GM19238 (cell line): ENCODE measurements around the gene HSPA6.
"Not testable (repeated sequence)": the region's sequence is repeated elsewhere in the genome, so short reads cannot be mapped to it uniquely, and the experiment has no call there.

Source experiments
- DNase-seq: peaks from one replicate; pipeline ENCODE4 v3.0.0; 2011; ENCODE audit warnings: low spot score; ENCODE audit not compliant: insufficient read length

The HSPA6 gene

DNA sequence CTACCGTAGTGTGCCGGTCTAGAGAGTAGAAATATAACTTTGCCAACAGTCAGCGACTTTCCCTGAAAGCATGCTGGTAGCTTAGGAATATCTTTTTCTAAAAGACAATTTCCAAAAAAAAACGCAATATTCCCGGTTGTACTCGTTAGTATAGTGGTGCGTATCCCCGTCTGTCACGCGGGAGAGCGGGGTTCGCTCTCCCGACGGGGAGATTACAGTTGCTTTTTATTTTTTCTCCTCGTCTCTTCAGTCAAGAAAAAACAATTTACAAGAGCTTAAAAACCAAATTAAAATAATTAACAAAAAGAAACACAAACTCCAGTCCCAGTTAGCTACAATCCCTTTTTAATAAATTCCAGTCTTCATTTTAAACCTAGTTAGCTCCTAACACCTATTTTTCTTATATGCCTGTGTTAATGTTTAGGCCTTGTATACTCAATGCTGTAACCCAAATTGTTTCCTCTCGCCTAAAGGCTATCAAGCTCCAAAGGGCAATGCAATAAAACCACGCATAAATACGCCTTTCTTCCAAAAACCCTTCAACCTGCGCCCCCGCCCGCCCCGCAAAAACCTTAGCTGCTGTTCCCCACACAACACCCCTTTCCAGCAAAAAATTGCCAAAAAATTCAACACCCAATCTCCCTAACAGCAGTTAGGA is 7.8 kb downstream of the HSPA6 start:
- DNase-seq = no peak

DNA sequence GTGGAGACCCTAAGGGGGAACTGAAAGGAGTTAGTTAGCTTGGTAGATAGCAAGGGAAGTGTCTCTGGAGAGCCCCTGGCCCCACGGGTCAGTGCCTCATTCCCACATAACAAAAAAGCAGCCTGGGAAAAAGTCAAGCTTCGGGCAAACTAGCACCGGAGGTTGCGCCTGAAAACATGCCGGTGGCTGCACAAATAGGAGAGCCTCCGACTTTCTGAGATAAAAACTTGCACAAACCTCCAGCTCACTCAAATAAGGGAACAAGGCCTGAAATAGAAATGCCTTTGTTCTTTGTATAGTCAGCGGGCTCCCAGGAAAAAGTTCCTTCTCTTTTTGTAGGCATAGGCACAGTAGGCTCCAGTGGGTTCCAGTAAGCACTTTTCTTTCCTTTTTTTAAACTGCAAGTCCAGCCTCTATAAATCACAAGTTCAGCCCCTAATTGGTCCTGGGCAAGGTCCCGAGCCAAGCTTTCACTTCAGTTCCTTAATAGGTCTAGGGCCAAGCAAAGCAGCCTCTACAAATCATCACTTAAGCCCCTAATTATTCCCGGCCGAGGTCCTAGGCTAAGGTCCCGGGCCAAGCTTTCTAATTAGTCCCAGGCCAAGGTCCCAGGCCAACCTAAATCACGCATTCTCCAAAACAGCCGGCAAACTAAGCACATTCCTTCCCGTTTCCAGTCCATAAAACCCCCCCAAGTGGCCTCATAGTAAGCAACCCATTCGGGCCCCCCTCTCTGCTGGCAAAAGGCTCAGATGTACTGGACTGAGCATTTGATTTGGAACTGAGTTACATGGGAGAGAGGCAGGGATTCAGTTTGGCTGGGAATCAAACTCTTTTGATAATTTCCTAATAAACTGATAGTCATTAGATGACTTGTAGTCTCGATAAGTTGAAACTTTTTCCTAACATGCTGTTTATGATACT is 8.6 kb downstream of the HSPA6 start:
- not testable (repeated sequence) for DNase-seq

DNA sequence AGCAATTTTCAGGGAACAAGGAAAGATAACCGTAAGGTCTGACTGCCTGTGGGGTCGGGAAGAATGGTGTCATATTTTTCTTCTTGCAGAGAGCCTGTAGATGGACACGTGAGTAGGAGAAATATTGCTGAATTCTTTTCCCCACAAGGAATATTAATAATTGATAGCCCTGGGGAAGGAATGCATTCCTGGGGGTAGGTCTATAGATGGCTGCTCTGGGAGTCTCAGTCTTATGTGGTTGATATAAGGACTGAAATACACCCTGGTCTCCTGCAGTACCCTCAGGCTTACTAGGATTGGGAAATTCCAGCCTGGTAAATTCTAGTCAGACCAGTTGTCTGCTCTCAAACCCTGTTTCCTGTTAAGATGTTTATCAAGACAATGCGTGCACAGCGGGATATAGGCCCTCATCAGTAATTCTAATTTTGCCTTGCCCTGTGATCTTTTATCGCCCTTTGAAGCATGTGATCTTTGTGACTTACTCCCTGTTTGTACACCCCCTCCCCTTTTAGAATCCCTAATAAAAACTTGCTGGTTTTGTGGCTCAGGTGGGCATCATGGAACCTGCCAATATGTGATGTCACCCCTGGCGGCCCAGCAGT is 12.8 kb downstream of the HSPA6 start:
- DNase-seq = not testable (repeated sequence)

DNA sequence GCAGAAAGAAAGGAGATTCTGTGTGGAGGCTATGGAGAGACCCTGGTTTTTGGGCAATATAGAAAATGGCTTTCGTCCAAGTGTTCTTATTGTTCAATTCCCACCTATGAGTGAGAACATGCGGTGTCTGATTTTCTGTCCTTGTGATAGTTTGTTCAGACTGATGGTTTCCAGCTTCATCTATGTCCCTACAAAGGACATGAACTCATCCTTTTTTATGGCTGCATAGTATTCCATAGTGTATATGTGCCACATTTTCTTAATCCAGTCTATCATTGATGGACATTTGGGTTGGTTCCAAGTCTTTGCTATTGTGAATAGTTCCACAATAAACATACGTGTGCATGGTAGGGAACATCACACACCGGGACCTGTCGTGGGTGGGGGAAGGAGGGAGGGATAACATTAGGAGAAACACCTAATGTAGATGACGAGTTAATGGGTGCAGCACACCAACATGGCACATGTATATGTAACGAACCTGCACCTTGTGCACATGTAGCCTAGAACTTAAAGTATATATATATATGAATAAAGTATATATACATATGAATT is 14.7 kb downstream of the HSPA6 start:
- DNase-seq = not testable (repeated sequence)

DNA sequence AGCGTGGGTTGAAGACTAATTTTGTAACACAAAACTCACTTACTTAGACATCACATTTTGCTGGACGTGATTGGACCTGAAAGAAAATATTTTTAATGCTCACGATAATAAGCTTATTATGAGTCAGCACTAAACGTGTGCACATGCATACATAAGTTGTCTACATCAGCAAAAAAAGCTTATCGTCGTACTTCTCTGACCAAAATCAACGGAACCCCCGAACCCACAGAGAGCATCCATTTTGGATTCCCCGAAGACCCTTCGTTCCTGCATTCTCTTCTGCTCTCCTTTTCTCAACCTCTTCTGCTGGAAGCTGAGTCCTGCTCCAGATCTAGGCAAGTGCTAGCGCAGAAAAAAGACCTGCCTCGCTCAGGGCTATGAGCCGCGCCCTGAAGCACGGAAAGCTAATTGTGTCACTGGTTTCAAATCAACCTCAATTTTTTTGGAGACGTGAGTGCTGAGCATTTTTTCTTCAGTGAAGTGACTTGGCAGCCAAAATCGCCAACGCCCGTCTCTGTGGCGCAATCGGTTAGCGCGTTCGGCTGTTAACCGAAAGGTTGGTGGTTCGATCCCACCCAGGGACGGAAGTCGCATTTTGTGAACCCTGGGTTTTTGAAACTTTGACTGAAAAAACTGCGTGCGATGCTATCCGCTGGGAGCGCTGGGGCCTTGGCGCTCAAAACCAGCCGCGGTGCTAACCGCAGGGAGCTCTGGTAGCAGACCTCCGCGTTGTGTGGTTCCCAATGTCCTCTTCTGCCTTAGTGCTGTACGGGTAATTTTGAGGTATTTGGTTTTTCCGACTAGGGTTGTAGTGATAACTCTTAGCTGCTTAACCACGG is 15.6 kb downstream of the HSPA6 start:
- not testable (repeated sequence) for DNase-seq

DNA sequence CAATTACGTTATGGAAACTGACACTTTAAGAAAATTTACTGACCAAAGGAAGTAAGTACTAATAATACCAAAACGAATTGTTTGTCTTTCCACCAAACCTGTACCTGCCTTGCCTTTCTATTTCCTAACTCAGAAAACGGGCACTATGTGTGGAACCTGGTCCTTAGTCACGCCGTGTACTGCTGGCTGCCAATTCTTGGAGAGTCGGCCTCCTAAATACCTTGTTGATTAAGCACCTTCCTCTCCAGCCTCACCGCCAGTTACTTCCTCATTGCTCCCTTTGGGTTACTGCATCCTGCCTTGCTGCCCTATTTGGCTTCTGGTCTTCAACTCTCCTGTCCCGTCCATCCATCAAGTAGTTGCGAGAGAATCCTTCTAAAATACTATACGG is 16.2 kb downstream of the HSPA6 start:
- DNase-seq = not testable (repeated sequence)

DNA sequence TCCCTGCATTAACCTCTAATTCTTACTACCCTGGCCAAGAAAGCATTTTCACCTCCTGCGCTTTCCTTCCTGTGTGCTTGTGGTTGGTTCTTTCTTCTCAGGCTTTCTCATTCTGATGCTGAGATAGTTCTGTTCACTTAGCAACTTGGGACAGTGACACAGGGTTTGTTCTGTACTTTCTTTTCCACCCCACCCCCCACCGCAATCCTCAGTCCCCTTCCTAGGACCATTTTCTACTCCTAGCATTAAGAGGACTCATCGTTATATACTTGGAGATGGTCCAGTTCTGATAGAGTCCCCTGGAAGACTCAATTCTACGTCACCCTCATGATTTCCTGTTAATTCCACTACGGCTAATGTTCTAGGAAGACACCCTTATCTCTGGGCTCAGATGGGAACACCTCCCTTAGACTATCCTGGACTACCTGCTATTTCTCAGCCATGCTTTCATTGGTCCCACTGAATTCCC is 17.8 kb downstream of the HSPA6 start:
- DNase-seq = not testable (repeated sequence)

DNA sequence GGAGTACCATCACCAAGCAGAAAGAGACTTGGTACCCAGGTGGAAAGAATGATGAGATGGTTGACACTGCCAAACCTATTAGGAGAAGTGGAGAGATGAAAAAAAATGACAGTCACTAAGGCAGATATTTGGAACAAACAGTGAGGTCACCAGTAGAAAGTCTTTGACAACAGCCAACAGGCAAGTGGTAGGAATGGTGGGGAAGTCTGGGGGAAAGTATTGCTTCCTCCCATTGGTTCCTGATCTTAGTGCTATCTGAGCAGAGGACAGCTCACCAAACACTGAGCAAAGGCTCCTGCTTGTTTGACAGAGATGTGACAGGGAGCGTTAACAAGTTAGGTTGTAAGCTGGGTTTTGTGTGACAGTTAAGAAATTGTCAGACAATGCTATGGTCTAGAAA is 18.8 kb downstream of the HSPA6 start:
- DNase-seq = not testable (repeated sequence)

DNA sequence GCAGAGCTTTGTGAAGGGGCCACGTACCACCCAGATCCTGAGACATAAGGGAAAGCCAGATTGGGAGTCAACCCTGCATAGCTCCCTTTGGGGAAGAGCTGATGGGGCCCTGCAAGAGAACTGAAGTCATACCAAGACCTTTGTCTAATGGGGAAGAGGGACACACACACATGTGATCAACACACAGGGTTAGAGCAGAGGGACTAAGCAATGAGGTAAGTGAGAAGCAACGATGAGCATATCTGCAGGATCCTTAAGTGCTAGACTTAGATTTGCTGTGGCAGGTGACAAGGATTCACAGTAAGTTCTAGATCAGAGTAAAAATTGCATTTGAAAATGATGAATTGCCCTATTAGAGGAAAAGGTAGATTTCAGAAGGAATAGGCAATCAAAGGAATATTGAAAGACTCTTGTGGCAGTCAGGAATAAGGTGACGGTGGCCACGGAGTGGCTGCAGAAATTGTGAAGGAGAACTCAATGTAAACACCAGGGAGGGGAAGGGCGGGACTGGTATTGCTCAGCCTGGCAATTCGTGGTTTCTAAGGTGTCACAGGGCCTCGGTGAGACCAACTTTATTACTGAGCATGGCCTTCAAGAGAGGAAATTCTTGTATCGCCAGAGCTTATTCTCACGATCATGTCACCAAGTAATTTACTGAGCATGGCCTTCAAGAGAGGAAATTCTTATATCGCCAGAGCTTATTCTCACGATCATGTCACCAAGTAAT is 20.8 kb downstream of the HSPA6 start:
- not testable (repeated sequence) for DNase-seq

DNA sequence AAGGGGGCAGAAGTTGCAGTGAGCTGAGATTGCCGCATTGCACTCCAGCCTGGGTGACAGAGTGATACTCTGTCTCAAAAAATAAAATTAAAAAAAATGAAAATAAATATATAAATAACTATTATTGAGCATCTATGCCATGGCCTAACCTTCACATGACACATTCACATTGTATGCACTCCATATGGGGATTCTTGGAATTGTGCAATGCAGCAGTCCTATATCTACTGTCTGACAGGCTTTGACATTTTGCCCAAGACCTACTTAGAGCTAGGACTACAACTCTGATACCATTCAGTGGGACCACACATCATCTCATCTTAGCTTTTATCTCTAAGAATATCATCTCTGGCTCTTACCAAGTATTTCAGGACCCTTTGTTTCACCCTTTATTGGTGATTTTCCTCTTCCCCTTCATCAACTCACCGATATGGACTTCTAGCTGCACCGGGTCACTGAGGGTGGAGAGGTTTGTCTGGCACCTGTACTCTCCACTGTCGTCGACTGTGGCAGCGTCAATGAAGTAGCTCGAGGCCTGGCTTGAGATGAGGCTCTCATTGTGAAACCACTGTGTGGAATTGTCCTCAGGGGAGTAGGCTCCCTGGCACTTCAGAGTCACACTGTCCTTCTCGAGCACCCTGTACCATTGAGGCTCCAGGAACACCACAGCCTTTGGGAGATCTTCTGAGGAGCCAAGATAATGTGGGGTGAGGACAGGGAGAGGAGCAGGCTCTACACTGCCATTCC is 23.8 kb downstream of the HSPA6 start:
- DNase-seq = not testable (repeated sequence)

DNA sequence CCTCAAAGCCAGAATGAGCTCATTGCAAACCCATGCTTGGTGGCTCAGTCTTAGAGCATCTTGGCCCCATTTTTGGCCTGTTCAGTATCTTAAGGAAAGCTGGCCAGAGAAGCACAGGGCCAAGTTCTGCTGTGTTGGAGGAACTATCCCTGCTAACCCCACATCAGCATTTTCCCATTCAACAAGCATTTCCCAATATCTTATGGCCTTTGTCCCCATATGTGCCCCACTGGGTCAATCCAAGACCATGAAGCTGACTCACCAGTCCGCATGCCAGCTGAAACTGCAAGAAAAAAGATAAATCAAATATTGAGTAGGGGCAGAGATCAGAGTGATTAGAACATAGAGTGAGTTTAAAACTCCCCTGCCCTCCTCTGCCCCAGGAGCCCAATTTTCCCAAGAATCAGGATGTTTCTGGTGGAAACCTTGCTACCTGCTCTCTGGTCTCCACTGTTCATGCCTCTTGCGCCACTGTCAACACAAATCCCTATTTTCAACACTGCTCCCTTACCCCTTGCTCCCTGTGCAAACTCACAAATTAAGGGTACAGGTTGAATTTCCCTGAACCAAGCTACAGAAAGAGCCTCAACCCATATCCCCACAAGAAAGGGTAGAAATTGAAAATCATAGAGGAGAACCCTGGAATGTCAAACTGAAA is 24.5 kb downstream of the HSPA6 start:
- DNase-seq = not testable (repeated sequence)

DNA sequence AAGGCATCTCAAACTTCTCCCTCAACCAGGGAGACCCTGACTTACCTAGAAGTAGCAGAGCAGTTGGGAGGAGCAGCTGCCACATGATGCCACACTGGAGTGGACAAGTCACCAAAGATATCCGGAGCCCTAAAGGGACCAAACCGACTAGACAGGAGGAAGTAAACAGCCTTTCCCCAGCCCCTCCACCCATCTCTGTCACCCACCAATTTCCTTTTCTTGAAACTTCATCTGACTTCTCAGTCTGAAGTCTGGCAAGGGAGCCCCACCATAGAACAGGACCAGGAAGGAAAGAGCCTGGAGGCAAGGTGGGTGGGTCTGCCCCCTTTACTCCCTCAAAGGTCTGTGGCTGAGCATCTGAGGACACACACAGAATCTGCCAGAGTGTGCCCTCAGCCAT is 25.3 kb downstream of the HSPA6 start, which contains the start of gene FCGR3A:
Gene FCGR3A, minus strand, starts transcription at position 167 of the 400 bp plus-strand sequence. Its CDS starts 82 bp downstream, at position 85.
- no peak for DNase-seq

DNA sequence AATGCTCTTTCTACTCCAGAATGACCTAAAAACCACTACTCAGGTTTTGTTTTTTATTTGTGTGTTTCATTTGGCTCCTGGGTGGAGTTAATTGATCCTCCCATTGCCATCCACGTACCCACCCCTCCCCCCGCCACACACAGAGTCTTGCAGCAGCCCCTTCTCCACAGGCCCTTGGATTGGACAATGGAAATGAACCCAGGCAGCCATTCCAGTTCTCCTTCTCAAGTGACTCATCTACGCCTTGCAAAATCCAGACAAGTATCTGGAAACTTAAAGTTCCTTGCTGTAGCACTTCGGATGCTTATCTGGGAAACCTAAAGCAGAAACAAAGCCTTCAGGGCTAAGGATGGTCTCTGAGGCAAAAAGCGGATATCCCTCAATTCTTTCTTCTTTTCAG is 26.6 kb downstream of the HSPA6 start:
- not testable (repeated sequence) for DNase-seq

DNA sequence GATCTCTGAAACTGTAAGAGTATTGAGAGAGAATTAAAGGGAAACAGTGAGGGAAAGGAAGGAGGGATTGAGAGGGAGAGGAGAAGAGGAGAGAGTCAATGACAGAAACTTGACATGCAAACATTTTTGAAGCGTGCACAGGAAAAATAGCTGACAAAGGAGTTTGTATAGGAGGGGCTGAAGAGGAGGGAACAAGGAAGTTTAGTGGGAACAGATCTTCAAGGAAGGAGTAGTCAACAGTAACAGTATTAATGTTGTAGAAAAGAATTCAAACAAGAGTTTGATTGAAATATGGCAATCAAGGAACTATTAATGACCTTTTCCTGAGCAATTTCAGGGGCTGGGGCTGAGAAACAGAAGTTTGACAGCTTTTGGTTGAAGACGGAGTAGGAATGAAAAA is 29.3 kb downstream of the HSPA6 start:
- not testable (repeated sequence) for DNase-seq

DNA sequence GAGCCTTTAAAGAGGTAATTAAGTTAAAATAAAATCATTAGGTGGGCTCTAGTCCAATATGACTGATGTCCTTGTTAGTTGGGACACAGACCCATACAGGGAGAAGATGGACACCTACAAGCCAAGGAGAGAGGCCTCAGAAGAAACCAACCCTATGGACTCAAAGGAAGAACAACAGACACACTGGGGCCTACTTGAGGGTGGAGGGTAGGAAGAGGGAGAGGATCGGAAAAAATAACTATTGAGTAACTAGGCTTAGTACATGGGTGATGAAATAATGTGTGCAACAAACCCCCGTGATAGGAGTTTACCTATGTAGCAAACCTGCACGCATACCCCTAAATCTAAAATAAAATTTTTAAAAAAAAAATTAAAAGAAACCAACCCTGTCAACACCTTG is 30.0 kb downstream of the HSPA6 start:
- not testable (repeated sequence) for DNase-seq

DNA sequence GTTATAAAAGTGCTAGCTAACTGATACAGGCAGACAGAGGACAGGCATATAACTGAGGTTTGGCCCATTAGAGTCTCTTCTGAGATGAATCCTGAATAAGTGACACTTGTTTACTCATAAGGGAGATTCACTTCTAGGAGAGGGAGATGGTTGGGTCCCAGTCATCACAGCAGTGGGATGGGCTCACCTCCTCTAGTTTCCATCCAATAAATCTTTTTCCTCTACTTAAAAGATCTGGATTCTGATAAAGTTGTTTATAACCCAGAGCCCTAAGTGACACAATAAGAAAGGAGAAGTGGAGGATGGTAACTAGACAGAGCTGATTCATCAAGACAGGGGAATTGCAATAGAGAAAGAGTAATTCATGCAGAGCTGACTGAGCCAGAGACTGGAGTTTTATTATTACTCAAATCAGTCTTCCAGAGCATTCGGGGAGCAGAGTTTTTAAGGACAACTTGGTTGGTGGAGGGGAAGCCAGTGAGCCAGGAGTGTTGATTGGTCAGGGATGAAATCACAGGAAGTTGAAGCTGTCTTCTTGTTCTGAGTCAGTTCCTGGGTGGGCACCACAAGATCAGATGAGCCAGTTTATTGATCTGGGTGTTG is 30.6 kb downstream of the HSPA6 start:
- DNase-seq = not testable (repeated sequence)

DNA sequence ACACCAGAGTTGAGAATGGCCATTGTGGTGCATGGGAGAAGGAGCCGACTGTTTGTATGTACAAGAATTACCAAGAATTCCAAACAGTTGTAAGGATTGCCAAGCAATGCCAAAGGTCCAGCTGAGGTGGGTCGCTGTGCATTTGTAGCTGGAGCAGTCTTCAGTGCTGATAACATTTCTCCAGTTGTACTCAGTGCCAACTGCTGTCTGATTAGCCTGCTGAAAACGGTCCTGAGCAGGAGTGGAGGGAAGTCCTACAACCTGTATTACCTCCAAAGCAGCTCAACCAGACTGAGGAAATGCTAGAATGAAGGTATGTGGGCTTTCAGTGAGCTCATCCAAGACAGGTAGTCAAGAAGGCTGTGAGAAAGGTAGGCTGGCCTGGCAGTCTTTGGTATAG is 31.8 kb downstream of the HSPA6 start:
- DNase-seq = not testable (repeated sequence)

DNA sequence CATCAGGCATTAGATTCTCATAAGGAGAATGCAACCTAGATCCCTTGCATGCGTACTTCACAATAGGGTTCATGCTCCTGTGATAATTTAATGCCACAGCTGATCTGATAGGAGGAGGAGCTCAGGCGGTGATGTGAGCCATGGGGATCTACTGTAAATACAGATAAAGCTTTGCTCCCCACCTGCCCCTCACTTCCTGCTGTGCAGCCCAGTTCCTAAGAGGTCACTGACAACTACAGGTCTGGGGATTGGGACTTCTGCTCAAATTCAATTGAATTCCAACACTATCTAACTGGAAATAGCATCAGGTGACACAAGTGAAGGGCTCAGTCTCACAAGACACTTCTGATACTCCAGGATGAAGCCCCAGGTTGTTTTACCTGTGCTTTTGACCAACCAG is 32.6 kb downstream of the HSPA6 start:
- not testable (repeated sequence) for DNase-seq
